GM12878 (cell line): ENCODE data around the gene RPA3. TPM values are rescaled to one million over a fixed set of nuclear protein-coding genes. Genes with fewer than 3 reads are reported as not detected.

Experiments
- ATAC-seq: fragments of 200-7000 bp; cut with Tn5 transposase; 3 replicates; pipeline ENCODE4 v1.9.1; 2020; ENCODE audit warnings: mild to moderate bottlenecking, moderate library complexity
- BruUV-seq: library from RNA; stranded (reverse); fragments of 400-500 nt; replicated peaks from 2 replicates; lab custom pipeline; 2021; lab: Mats Ljungman, UMichigan
- CTCF ChIA-PET: fragments of 300-600 bp; sonication (Branson Sonifier 250); formaldehyde crosslinking; extraction: SDS; loops from one replicate; lab custom pipeline; 2021; ENCODE audit warnings: inconsistent platforms; lab: Yijun Ruan, JAX
- POLR2A ChIA-PET: fragments of 350-600 bp; formaldehyde crosslinking; extraction: SDS; loops from one replicate; lab custom pipeline; 2021; ENCODE audit warnings: inconsistent platforms; lab: Charles Lee
- RAD21 ChIA-PET: fragments of 300-600 bp; sonication (Branson Sonifier 250); formaldehyde crosslinking; loops from one replicate; lab custom pipeline; 2023; ENCODE audit warnings: antibody characterized with exemption; ENCODE audit not compliant: unreplicated experiment; lab: Charles Lee
- SMC1A ChIA-PET: fragments of 300-600 bp; sonication (Branson Sonifier 250); formaldehyde crosslinking; loops from one replicate; lab custom pipeline; 2023; ENCODE audit not compliant: unreplicated experiment, uncharacterized antibody; lab: Charles Lee
- DNase-seq: peaks from one replicate; pipeline ENCODE4 v3.0.0-alpha.2; 2011; ENCODE audit warnings: low read depth, low spot score
- FAIRE-seq: peaks from 3 replicates; lab custom pipeline; 2011; peaks lifted over from hg19 to GRCh38; lab: Jason Lieb, UNC
- H2AFZ ChIP-seq: 2 replicates; pipeline ENCODE4 v1.6.0; 2011; ENCODE audit warnings: low read depth, low read length, control low read depth; ENCODE audit not compliant: control insufficient read depth
- H3K27ac ChIP-seq: 2 replicates; pipeline ENCODE4 v1.5.1; 2011; ENCODE audit warnings: control low read depth; ENCODE audit not compliant: control insufficient read depth, insufficient read depth
- H3K27me3 ChIP-seq, 2 experiments: replicated peaks in 1 of 2; 2 replicates each; pipeline versions ENCODE4 v1.6.0 to v1.6.1; 2011; ENCODE audit warnings: low read length in 1 of 2; ENCODE audit not compliant: control insufficient read depth in 2 of 2, insufficient read depth in 2 of 2
- H3K36me3 ChIP-seq, 2 experiments: 2 replicates each; pipeline ENCODE4 v1.5.1; 2011; ENCODE audit warnings: low read length in 1 of 2; ENCODE audit not compliant: control insufficient read depth in 2 of 2, insufficient read depth in 2 of 2
- H3K4me1 ChIP-seq: 2 replicates; pipeline ENCODE4 v1.6.1; 2011; ENCODE audit warnings: mild to moderate bottlenecking, low read length, moderate library complexity, mixed read lengths; ENCODE audit not compliant: control insufficient read depth, insufficient read depth
- H3K4me2 ChIP-seq: 2 replicates; pipeline ENCODE4 v1.6.0; 2011; ENCODE audit warnings: control low read depth; ENCODE audit not compliant: control insufficient read depth, insufficient read depth
- H3K4me3 ChIP-seq: fragments of 200-600 bp; sonication (generic); 2 replicates; pipeline ENCODE4 v1.5.1; 2016
- H3K79me2 ChIP-seq: 2 replicates; pipeline ENCODE4 v1.6.0; 2011; ENCODE audit warnings: low read length; ENCODE audit not compliant: control insufficient read depth, insufficient read depth
- H3K9ac ChIP-seq: 2 replicates; pipeline ENCODE4 v1.8.0; 2011; ENCODE audit warnings: low read length, control low read depth, mixed read lengths; ENCODE audit not compliant: control insufficient read depth, insufficient read depth
- H3K9me3 ChIP-seq: replicated peaks from 3 replicates; pipeline ENCODE4 v1.5.1; 2011; ENCODE audit warnings: mild to moderate bottlenecking, low read length; ENCODE audit not compliant: control insufficient read depth, insufficient read depth
- H4K20me1 ChIP-seq: 2 replicates; pipeline ENCODE4 v1.6.0; 2011; ENCODE audit not compliant: control insufficient read depth, insufficient read depth
- HCFC1 ChIP-seq: fragments of 150-350 bp; IDR thresholded peaks from 2 replicates; pipeline ENCODE4 v1.6.1; 2014; ENCODE audit warnings: low read length
- NR2C2 ChIP-seq: IDR thresholded peaks from 2 replicates; pipeline ENCODE4 v1.6.1; 2011; ENCODE audit warnings: borderline replicate concordance, low read depth; ENCODE audit not compliant: control insufficient read depth, insufficient read length
- TCF3 ChIP-seq: IDR thresholded peaks from 2 replicates; pipeline ENCODE4 v1.6.1; 2012; ENCODE audit warnings: low read depth, mild to moderate bottlenecking, low read length, borderline replicate concordance; ENCODE audit not compliant: insufficient read depth
- ZZZ3 ChIP-seq: IDR thresholded peaks from 2 replicates; pipeline ENCODE4 v1.6.1; 2011; ENCODE audit warnings: low read depth; ENCODE audit not compliant: control insufficient read depth, insufficient read length
- WGBS: methylation state at CpG from one replicate; pipeline ENCODE4 v1.1.6; 2016; ENCODE audit warnings: low lambda C conversion rate; ENCODE audit not compliant: insufficient replicate concordance, insufficient coverage; ENCODE audit errors: missing lambda C conversion rate; 5-methylcytosine and 5-hydroxymethylcytosine counted together
- in situ Hi-C: fragments of 300-500 bp; cut with MboI; formaldehyde crosslinking; loops from 9 replicates; pipeline ENCODE4 v1.14.3; 2018; ENCODE audit warnings: mixed read lengths
- intact Hi-C: fragments of 100-400 bp; cut with micrococcal nuclease; formaldehyde crosslinking; loops from one replicate; pipeline ENCODE4 v1.14.2; 2022; ENCODE audit not compliant: unreplicated experiment
- polyA plus RNA-seq, 11 experiments: library from polyadenylated mRNA; depleted of rRNA in 4 of 11; unstranded in 6 of 11; stranded (reverse) in 5 of 11; fragments of >200 nt; fragmentation: Nextera tagmentation in 4 of 11; fragmentation: Illumina TruSeq in 1 of 11; extraction: Ambion mirVana in 4 of 11; extraction: Trizol in 1 of 11; gene quantifications; 1 replicate in 1 of 11; 2 replicates in 10 of 11; pipeline versions ENCODE4 v1.2.1 to v1.2.3, GENCODE V29; 2011 to 2016; ENCODE audit warnings: inconsistent platforms in 2 of 11, missing spikeins in 2 of 11, low read depth in 1 of 11
- total RNA-seq, 4 experiments: library from RNA; depleted of rRNA in 3 of 4; stranded (reverse); fragments of >200 nt in 3 of 4; fragmentation: Illumina TruSeq in 1 of 4; extraction: Trizol in 1 of 4; gene quantifications; 2 replicates each; pipeline versions ENCODE4 v1.2.1 to v1.2.3, GENCODE V29; 2013 to 2021
- TF ChIP-seq, protein P1 (sequence below): IDR thresholded peaks from 2 replicates; pipeline ENCODE4 v1.6.1; 2011; ENCODE audit warnings: borderline replicate concordance, low read depth, mild to moderate bottlenecking, moderate library complexity, low read length; ENCODE audit not compliant: insufficient read depth, poor library complexity, severe bottlenecking
- TF ChIP-seq, protein P2 (sequence below): IDR thresholded peaks from 2 replicates; pipeline ENCODE4 v1.6.1; 2012; ENCODE audit warnings: improper control_type of control experiment, low read depth, low read length; ENCODE audit not compliant: insufficient replicate concordance

The RPA3 gene
- total and polyA plus RNA-seq, 10 of the 15 experiments (the other 5 are each of a cell fraction or from before 2014, with no cell fraction given), result 60.2 to 343 (median 112) TPM

DNA sequence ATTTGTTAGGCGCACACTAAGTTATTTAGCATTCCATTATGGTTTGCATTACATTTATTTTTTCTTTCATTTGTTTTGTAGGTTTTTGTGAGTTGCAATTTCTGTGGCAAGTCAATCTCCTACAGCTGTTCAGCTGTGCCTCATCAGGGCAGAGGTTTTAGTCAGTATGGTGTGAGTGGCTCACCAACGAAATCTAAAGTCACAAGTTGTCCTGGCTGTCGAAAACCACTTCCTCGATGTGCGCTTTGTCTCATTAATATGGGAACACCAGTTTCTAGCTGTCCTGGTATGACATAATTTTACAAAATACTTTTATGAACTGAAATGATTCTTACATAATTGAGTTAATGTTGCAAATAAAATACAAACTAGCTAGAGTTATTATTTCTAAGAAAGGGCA is 122.2 kb downstream of the RPA3 start:
- Histone ChIP-seq H3K4me1 (no peaks in the 10 kb centered on the region), H3K79me2 (no peaks in the 10 kb centered on the region), H3K36me3 (peaks cover 1 to 41% of the 10 kb centered on the region in 2 experiments), H3K4me3 (no peak overlapping the region), H4K20me1 (no peaks in the 10 kb centered on the region), H3K27me3 (no peaks in the 10 kb centered on the region), H3K27ac (no peak overlapping the region), H3K9me3 (no peaks in the 10 kb centered on the region; the same call in 1 of the 3 replicates), H2AFZ (no peak overlapping the region), H3K9ac (no peak overlapping the region), H3K4me2 (no peak overlapping the region)
- in situ Hi-C loops, result loop anchor here (25.0 kb wide), 1 partner anchor 616 kb away; no protein-coding TSS in a partner anchor
- no peak for DNase-seq
- no TSS peak for BruUV-seq
- ChIA-PET RAD21 (interaction anchor here (0.7 to 1.8 kb wide), 5 partner anchors 9 to 621 kb away, joined by 3 to 6 read pairs (median 5); partner anchors contain the start of gene UMAD1), CTCF (interaction anchor here (0.7 to 3.8 kb wide), 11 partner anchors 10 to 621 kb away, joined by 3 to 28 read pairs (median 5); no protein-coding TSS in a partner anchor), POLR2A (interaction anchor here (1.2 kb wide), 1 partner anchor 45 kb away, joined by 6 read pairs; the partner anchor contains the start of gene UMAD1), SMC1A (interaction anchor here (0.8 to 2.9 kb wide), 9 partner anchors 10 to 621 kb away, joined by 3 to 18 read pairs (median 7); no protein-coding TSS in a partner anchor)
- intact Hi-C loops, result loop anchor here (5.0 to 10.0 kb wide), 2 partner anchors 169 to 621 kb away; no protein-coding TSS in a partner anchor
- no peak for ATAC-seq
- WGBS, result 89% methylated on average over 5 of the region's 5 CpGs
- no peak for FAIRE-seq
- TF ChIP-seq HCFC1, result no peak
- TF ChIP-seq NR2C2, result no peak
- TF ChIP-seq ZZZ3, result no peak
- TF ChIP-seq, protein P1, sequence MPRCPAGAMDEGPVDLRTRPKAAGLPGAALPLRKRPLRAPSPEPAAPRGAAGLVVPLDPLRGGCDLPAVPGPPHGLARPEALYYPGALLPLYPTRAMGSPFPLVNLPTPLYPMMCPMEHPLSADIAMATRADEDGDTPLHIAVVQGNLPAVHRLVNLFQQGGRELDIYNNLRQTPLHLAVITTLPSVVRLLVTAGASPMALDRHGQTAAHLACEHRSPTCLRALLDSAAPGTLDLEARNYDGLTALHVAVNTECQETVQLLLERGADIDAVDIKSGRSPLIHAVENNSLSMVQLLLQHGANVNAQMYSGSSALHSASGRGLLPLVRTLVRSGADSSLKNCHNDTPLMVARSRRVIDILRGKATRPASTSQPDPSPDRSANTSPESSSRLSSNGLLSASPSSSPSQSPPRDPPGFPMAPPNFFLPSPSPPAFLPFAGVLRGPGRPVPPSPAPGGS, result no peak
- TF ChIP-seq, protein P2, sequence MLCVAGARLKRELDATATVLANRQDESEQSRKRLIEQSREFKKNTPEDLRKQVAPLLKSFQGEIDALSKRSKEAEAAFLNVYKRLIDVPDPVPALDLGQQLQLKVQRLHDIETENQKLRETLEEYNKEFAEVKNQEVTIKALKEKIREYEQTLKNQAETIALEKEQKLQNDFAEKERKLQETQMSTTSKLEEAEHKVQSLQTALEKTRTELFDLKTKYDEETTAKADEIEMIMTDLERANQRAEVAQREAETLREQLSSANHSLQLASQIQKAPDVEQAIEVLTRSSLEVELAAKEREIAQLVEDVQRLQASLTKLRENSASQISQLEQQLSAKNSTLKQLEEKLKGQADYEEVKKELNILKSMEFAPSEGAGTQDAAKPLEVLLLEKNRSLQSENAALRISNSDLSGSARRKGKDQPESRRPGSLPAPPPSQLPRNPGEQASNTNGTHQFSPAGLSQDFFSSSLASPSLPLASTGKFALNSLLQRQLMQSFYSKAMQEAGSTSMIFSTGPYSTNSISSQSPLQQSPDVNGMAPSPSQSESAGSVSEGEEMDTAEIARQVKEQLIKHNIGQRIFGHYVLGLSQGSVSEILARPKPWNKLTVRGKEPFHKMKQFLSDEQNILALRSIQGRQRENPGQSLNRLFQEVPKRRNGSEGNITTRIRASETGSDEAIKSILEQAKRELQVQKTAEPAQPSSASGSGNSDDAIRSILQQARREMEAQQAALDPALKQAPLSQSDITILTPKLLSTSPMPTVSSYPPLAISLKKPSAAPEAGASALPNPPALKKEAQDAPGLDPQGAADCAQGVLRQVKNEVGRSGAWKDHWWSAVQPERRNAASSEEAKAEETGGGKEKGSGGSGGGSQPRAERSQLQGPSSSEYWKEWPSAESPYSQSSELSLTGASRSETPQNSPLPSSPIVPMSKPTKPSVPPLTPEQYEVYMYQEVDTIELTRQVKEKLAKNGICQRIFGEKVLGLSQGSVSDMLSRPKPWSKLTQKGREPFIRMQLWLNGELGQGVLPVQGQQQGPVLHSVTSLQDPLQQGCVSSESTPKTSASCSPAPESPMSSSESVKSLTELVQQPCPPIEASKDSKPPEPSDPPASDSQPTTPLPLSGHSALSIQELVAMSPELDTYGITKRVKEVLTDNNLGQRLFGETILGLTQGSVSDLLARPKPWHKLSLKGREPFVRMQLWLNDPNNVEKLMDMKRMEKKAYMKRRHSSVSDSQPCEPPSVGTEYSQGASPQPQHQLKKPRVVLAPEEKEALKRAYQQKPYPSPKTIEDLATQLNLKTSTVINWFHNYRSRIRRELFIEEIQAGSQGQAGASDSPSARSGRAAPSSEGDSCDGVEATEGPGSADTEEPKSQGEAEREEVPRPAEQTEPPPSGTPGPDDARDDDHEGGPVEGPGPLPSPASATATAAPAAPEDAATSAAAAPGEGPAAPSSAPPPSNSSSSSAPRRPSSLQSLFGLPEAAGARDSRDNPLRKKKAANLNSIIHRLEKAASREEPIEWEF, result no peak
- no peak for TF ChIP-seq TCF3
